ENCODE results near the gene TSGA10IP. TPM values are rescaled to one million over a fixed set of nuclear protein-coding genes. Genes with fewer than 3 reads are reported as not detected.

Gene TSGA10IP
- total RNA-seq, 1 experiment from 2014 or later = 3.4 TPM

DNA sequence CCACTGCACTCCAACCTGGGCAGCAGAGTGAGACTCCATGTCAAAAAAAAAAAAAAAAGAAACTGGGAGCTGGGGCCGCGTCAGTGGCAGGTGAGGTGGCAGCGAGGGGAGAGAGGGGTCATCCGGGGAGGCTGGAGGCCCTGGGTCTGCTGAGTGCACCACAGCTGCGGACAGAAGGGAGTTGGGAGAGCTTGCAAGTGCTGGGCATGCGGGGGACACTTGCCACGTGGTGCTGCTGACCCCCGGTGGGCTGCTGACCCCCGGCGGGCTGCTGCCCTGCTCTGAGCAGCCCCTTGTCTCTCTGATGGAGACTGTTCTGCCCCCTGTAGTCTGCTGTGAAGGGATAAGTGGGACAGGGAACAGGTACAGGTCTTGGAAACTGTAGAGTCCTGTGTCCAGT lies 23.4 kb upstream of the TSGA10IP start (continued):
- TF ChIP-seq SMAD4 (CRISPR knock-in tag; IDR thresholded peaks at IDR 0.05) (no peak), ZBTB21 (CRISPR knock-in tag; IDR thresholded peaks at IDR 0.05; ENCODE audit: borderline replicate concordance) (no peak), ZNF219 (CRISPR knock-in tag; IDR thresholded peaks at IDR 0.05; ENCODE audit: borderline replicate concordance) (no peak), CREB1 (CRISPR knock-in tag; IDR thresholded peaks at IDR 0.05) (no peak), FOXP1 (CRISPR knock-in tag; IDR thresholded peaks at IDR 0.05; ENCODE audit: borderline replicate concordance) (no peak), GTF2I (CRISPR knock-in tag; conservative IDR thresholded peaks at IDR 0.05) (no peak)
- TF ChIP-seq, protein P1, sequence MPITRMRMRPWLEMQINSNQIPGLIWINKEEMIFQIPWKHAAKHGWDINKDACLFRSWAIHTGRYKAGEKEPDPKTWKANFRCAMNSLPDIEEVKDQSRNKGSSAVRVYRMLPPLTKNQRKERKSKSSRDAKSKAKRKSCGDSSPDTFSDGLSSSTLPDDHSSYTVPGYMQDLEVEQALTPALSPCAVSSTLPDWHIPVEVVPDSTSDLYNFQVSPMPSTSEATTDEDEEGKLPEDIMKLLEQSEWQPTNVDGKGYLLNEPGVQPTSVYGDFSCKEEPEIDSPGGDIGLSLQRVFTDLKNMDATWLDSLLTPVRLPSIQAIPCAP (CRISPR knock-in tag; IDR thresholded peaks at IDR 0.05) = no peak
- TF ChIP-seq, protein P2, sequence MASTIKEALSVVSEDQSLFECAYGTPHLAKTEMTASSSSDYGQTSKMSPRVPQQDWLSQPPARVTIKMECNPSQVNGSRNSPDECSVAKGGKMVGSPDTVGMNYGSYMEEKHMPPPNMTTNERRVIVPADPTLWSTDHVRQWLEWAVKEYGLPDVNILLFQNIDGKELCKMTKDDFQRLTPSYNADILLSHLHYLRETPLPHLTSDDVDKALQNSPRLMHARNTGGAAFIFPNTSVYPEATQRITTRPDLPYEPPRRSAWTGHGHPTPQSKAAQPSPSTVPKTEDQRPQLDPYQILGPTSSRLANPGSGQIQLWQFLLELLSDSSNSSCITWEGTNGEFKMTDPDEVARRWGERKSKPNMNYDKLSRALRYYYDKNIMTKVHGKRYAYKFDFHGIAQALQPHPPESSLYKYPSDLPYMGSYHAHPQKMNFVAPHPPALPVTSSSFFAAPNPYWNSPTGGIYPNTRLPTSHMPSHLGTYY (CRISPR knock-in tag; IDR thresholded peaks at IDR 0.05) = no peak

DNA sequence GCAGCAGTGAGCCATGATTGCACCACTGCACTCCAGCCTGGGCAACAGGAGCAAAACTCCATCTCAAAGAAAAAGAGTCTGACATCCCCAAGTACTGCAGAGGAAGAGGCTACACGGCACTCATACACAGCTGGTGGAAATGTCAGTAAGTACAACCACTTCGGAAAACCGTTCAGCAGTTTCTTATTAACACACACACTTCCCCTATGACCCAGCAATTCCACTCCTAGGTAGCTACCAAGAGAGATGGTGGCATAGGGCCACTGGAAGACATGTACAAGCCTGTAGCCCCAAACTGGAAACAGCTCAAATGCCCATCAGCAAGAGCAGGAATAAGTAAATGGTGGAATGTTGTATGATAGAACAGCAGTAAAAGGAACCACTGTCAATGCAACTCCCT lies 22.7 kb upstream of the TSGA10IP start:
- no peak for DNase-seq (ENCODE audit: low spot score)
- Mint-ChIP-seq H3K4me1 (peaks cover 4% of the 10 kb centered on the region; the same call in 1 of the 2 replicates), H3K4me3 (no peak overlapping the region), H3K36me3 (peaks cover 12% of the 10 kb centered on the region), H3K27me3 (ENCODE audit: low read depth) (no peaks in the 10 kb centered on the region), H3K9me3 (no peaks in the 10 kb centered on the region), H3K27ac (no peak overlapping the region; the same call in 1 of the 2 replicates)
- POLR2A ChIA-PET = interaction anchor here (1.0 kb wide), 1 partner anchor 32 kb away, joined by 4 read pairs; the partner anchor contains the start of gene CCDC85B
- no peak for ATAC-seq
- CTCF ChIA-PET = interaction anchor here (0.9 to 1.4 kb wide), 2 partner anchors 34 to 38 kb away, joined by 3 to 7 read pairs; partner anchors contain the start of gene FIBP
- TF ChIP-seq, protein P3, sequence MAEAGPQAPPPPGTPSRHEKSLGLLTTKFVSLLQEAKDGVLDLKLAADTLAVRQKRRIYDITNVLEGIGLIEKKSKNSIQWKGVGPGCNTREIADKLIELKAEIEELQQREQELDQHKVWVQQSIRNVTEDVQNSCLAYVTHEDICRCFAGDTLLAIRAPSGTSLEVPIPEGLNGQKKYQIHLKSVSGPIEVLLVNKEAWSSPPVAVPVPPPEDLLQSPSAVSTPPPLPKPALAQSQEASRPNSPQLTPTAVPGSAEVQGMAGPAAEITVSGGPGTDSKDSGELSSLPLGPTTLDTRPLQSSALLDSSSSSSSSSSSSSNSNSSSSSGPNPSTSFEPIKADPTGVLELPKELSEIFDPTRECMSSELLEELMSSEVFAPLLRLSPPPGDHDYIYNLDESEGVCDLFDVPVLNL (CRISPR knock-in tag; IDR thresholded peaks at IDR 0.05; ENCODE audit: borderline replicate concordance, low read depth) = no peak
- TF ChIP-seq, protein P4, sequence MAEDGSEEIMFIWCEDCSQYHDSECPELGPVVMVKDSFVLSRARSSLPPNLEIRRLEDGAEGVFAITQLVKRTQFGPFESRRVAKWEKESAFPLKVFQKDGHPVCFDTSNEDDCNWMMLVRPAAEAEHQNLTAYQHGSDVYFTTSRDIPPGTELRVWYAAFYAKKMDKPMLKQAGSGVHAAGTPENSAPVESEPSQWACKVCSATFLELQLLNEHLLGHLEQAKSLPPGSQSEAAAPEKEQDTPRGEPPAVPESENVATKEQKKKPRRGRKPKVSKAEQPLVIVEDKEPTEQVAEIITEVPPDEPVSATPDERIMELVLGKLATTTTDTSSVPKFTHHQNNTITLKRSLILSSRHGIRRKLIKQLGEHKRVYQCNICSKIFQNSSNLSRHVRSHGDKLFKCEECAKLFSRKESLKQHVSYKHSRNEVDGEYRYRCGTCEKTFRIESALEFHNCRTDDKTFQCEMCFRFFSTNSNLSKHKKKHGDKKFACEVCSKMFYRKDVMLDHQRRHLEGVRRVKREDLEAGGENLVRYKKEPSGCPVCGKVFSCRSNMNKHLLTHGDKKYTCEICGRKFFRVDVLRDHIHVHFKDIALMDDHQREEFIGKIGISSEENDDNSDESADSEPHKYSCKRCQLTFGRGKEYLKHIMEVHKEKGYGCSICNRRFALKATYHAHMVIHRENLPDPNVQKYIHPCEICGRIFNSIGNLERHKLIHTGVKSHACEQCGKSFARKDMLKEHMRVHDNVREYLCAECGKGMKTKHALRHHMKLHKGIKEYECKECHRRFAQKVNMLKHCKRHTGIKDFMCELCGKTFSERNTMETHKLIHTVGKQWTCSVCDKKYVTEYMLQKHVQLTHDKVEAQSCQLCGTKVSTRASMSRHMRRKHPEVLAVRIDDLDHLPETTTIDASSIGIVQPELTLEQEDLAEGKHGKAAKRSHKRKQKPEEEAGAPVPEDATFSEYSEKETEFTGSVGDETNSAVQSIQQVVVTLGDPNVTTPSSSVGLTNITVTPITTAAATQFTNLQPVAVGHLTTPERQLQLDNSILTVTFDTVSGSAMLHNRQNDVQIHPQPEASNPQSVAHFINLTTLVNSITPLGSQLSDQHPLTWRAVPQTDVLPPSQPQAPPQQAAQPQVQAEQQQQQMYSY (CRISPR knock-in tag; IDR thresholded peaks at IDR 0.05) = no peak
- TF ChIP-seq, protein P1 (CRISPR knock-in tag; IDR thresholded peaks at IDR 0.05) = no peak
- TF ChIP-seq NFATC4 (CRISPR knock-in tag; IDR thresholded peaks at IDR 0.05) (no peak), FOXP1 (CRISPR knock-in tag; IDR thresholded peaks at IDR 0.05; ENCODE audit: borderline replicate concordance) (no peak), GABPB1 (CRISPR knock-in tag; IDR thresholded peaks at IDR 0.05) (no peak), MXD4 (CRISPR knock-in tag; IDR thresholded peaks at IDR 0.05; ENCODE audit: borderline replicate concordance) (no peak), ELF4 (CRISPR knock-in tag; IDR thresholded peaks at IDR 0.05; ENCODE audit: low read depth) (no peak)
- TF ChIP-seq, protein P5, sequence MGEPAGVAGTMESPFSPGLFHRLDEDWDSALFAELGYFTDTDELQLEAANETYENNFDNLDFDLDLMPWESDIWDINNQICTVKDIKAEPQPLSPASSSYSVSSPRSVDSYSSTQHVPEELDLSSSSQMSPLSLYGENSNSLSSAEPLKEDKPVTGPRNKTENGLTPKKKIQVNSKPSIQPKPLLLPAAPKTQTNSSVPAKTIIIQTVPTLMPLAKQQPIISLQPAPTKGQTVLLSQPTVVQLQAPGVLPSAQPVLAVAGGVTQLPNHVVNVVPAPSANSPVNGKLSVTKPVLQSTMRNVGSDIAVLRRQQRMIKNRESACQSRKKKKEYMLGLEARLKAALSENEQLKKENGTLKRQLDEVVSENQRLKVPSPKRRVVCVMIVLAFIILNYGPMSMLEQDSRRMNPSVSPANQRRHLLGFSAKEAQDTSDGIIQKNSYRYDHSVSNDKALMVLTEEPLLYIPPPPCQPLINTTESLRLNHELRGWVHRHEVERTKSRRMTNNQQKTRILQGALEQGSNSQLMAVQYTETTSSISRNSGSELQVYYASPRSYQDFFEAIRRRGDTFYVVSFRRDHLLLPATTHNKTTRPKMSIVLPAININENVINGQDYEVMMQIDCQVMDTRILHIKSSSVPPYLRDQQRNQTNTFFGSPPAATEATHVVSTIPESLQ (CRISPR knock-in tag; IDR thresholded peaks at IDR 0.05) = no peak
- TF ChIP-seq, protein P6, sequence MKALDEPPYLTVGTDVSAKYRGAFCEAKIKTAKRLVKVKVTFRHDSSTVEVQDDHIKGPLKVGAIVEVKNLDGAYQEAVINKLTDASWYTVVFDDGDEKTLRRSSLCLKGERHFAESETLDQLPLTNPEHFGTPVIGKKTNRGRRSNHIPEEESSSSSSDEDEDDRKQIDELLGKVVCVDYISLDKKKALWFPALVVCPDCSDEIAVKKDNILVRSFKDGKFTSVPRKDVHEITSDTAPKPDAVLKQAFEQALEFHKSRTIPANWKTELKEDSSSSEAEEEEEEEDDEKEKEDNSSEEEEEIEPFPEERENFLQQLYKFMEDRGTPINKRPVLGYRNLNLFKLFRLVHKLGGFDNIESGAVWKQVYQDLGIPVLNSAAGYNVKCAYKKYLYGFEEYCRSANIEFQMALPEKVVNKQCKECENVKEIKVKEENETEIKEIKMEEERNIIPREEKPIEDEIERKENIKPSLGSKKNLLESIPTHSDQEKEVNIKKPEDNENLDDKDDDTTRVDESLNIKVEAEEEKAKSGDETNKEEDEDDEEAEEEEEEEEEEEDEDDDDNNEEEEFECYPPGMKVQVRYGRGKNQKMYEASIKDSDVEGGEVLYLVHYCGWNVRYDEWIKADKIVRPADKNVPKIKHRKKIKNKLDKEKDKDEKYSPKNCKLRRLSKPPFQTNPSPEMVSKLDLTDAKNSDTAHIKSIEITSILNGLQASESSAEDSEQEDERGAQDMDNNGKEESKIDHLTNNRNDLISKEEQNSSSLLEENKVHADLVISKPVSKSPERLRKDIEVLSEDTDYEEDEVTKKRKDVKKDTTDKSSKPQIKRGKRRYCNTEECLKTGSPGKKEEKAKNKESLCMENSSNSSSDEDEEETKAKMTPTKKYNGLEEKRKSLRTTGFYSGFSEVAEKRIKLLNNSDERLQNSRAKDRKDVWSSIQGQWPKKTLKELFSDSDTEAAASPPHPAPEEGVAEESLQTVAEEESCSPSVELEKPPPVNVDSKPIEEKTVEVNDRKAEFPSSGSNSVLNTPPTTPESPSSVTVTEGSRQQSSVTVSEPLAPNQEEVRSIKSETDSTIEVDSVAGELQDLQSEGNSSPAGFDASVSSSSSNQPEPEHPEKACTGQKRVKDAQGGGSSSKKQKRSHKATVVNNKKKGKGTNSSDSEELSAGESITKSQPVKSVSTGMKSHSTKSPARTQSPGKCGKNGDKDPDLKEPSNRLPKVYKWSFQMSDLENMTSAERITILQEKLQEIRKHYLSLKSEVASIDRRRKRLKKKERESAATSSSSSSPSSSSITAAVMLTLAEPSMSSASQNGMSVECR (CRISPR knock-in tag; IDR thresholded peaks at IDR 0.05; ENCODE audit: borderline replicate concordance) = no peak
- TF ChIP-seq, protein P7, sequence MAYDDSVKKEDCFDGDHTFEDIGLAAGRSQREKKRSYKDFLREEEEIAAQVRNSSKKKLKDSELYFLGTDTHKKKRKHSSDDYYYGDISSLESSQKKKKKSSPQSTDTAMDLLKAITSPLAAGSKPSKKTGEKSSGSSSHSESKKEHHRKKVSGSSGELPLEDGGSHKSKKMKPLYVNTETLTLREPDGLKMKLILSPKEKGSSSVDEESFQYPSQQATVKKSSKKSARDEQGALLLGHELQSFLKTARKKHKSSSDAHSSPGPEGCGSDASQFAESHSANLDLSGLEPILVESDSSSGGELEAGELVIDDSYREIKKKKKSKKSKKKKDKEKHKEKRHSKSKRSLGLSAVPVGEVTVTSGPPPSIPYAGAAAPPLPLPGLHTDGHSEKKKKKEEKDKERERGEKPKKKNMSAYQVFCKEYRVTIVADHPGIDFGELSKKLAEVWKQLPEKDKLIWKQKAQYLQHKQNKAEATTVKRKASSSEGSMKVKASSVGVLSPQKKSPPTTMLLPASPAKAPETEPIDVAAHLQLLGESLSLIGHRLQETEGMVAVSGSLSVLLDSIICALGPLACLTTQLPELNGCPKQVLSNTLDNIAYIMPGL (CRISPR knock-in tag; IDR thresholded peaks at IDR 0.05) = no peak
- TF ChIP-seq, protein P8, sequence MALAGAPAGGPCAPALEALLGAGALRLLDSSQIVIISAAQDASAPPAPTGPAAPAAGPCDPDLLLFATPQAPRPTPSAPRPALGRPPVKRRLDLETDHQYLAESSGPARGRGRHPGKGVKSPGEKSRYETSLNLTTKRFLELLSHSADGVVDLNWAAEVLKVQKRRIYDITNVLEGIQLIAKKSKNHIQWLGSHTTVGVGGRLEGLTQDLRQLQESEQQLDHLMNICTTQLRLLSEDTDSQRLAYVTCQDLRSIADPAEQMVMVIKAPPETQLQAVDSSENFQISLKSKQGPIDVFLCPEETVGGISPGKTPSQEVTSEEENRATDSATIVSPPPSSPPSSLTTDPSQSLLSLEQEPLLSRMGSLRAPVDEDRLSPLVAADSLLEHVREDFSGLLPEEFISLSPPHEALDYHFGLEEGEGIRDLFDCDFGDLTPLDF (CRISPR knock-in tag; IDR thresholded peaks at IDR 0.05) = no peak
